Measurements from ENCODE around the gene EPYC.

Gene EPYC

DNA sequence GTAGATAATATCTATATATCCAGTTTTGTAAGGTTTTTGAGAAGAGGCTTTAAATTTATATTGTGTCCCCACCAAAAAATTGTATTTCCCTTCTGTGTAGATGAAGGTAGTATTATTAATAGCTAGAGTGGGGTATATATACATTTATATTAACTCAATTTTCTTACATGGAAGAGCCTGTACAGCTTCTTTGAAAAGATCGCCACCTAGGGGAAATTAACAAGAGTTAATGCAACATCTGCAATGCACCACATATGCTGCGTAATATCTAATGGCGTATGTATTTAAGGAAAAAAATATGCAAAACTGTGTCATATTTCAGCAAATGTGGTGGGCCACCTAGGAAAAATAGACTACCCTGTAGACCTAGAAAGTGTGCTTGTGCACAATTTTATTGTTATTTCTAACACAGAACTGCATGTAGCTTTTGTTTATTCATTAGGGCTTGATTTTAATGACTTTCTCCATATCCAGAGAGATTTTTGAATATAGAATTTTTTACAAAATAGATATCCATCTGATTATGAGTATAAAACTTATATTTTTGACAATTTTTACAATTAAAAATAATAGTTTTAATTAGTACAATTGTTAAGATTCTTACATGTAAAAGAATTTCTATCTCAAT lies 63.8 kb downstream of the EPYC start:
- peak; percentile 52 for DNase-seq (ENCODE audit: low read depth, low spot score)
- no peak for TF ChIP-seq EZH2 (IDR thresholded peaks at IDR 0.05)
- no peak for TF ChIP-seq POLR2AphosphoS5 (IDR thresholded peaks at IDR 0.05; ENCODE audit: borderline replicate concordance, low read depth, low read length)
- TF ChIP-seq FOXP2 (optimal IDR thresholded peaks at IDR 0.05; ENCODE audit: control extremely low read depth, extremely low read length, insufficient read depth) = no peak
- H3K27ac ChIP-seq = no peak overlapping the region
- H3K9me3 ChIP-seq (ENCODE audit: low read depth, low read length) = no peaks in the 10 kb centered on the region
- H3K4me3 ChIP-seq = no peak overlapping the region
- H3K9ac ChIP-seq (ENCODE audit: insufficient read length) = no peak overlapping the region
- no peaks in the 10 kb centered on the region for H3K36me3 ChIP-seq (ENCODE audit: insufficient read depth, low read length)

DNA sequence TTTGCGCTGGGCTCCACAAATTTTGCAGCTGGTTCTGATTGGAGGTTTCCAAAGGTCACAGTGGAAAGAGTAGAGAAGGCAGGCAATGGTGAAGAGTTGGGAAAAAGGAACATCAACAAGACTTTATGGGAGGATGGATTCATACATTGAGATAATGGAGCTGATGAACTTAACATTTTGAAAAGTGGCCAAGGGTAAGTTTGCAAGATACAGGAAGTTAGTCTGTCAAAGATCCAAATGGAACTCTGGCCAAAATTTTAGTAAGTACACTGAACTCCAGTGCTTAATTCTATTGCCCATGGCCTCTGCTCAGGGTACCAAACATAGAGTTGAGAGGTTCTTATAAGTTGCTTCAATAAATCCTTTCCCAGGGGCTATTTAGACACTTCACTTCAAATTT lies 65.4 kb downstream of the EPYC start:
- no peak overlapping the region for H3K27ac ChIP-seq
- TF ChIP-seq FOXP2 (optimal IDR thresholded peaks at IDR 0.05; ENCODE audit: control extremely low read depth, extremely low read length, insufficient read depth) (no peak), EZH2 (IDR thresholded peaks at IDR 0.05) (no peak), POLR2AphosphoS5 (IDR thresholded peaks at IDR 0.05; ENCODE audit: borderline replicate concordance, low read depth, low read length) (no peak)
- no peak for DNase-seq (ENCODE audit: low read depth, low spot score)
- no peak overlapping the region for H3K9ac ChIP-seq (ENCODE audit: insufficient read length)
- no peak overlapping the region for H3K4me3 ChIP-seq
- no peaks in the 10 kb centered on the region for H3K9me3 ChIP-seq (ENCODE audit: low read depth, low read length)
- no peaks in the 10 kb centered on the region for H3K36me3 ChIP-seq (ENCODE audit: insufficient read depth, low read length)

DNA sequence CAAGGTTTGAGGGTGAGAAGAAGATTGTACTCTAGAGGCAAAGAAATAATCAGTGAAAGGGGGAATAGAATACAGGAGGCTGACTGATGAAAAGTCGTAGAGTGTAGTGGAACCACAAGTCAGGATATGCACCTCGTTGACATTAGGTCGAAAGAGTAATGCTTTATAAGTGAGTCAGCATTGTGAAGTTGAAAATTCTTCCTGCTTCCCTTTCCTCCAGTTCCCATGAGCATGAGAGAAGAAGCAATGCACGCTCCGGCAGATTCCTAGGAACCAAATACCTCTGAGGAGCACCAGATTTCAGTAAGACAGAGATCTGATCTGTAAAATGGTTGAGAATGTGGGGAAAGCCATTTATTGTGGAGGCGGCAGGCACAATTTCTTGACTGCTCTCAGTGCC lies 66.3 kb downstream of the EPYC start:
- H3K9me3 ChIP-seq (ENCODE audit: low read depth, low read length) = no peaks in the 10 kb centered on the region
- H3K9ac ChIP-seq (ENCODE audit: insufficient read length) = no peak overlapping the region
- DNase-seq (ENCODE audit: low read depth, low spot score) = no peak
- no peak for TF ChIP-seq POLR2AphosphoS5 (IDR thresholded peaks at IDR 0.05; ENCODE audit: borderline replicate concordance, low read depth, low read length)
- TF ChIP-seq FOXP2 (optimal IDR thresholded peaks at IDR 0.05; ENCODE audit: control extremely low read depth, extremely low read length, insufficient read depth) = no peak
- no peak for TF ChIP-seq EZH2 (IDR thresholded peaks at IDR 0.05)
- H3K27ac ChIP-seq = no peak overlapping the region
- H3K36me3 ChIP-seq (ENCODE audit: insufficient read depth, low read length) = no peaks in the 10 kb centered on the region
- H3K4me3 ChIP-seq = no peak overlapping the region

DNA sequence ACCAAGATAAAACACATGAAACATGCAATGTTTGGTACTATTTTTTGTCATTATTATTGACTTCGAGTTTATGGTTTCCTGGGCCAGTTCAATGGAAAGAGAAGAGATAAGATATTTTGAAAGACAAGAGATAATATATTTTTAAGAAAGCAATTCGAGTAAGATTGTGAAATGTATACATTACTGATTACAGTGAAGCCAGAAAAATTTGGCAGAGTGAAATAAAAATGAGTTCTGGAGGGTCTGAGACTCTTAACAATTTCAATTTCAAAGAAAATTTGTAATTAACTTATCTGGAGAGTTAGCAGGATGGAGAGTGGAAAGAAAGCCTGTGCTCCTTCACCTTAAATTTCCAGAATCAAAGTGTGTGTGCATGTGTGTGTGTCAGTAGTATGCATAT lies 67.1 kb downstream of the EPYC start:
- no peak overlapping the region for H3K4me3 ChIP-seq
- no peaks in the 10 kb centered on the region for H3K9me3 ChIP-seq (ENCODE audit: low read depth, low read length)
- H3K36me3 ChIP-seq (ENCODE audit: insufficient read depth, low read length) = no peaks in the 10 kb centered on the region
- TF ChIP-seq POLR2AphosphoS5 (IDR thresholded peaks at IDR 0.05; ENCODE audit: borderline replicate concordance, low read depth, low read length) (no peak), FOXP2 (optimal IDR thresholded peaks at IDR 0.05; ENCODE audit: control extremely low read depth, extremely low read length, insufficient read depth) (no peak), EZH2 (IDR thresholded peaks at IDR 0.05) (no peak)
- no peak overlapping the region for H3K9ac ChIP-seq (ENCODE audit: insufficient read length)
- peak overlapping the region; percentile 16; the same call in 1 of the 2 replicates for H3K27ac ChIP-seq
- no peak for DNase-seq (ENCODE audit: low read depth, low spot score)

DNA sequence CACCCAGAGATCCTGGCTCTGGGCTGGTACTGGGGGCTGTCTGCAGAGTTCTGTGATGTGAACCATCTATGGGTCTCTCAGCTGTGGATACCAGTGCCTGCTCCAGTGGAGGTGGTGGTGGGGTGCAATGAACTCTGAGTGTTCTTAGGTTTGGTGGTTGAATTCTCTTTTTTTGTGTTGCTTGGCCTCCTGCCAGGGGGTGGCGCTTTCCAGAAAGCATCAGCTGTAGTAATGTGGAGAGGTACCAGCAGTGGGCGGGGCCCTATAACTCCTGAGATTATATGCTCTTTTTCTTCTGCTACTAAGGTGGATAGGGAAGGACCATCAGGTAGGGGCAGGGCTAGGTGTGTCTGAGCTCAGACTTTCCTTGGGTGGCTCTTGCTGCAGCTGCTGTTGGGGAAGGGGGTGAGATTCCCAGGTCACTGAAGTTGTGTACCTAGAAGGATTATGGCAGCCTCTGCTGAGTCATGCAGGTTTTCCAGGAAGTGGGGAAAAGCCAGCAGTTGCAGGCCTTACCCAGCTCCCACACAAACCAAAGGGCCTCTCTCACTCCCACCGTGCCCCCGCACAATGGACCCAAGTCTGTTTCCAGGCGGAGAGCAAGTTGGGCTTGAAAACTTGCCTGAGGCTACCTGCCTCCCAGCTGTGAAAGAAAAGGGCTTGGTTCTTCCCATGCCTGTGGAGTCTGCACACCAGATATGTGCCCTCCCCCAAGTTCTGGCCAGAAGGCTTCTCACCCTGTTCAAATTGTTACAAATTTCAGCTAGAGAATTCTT lies 68.4 kb downstream of the EPYC start:
- Histone ChIP-seq H3K4me3 (no peak overlapping the region), H3K9ac (ENCODE audit: insufficient read length) (no peak overlapping the region), H3K9me3 (ENCODE audit: low read depth, low read length) (no peaks in the 10 kb centered on the region), H3K27ac (no peak overlapping the region), H3K36me3 (ENCODE audit: insufficient read depth, low read length) (no peaks in the 10 kb centered on the region)
- DNase-seq (ENCODE audit: low read depth, low spot score) = no peak
- TF ChIP-seq POLR2AphosphoS5 (IDR thresholded peaks at IDR 0.05; ENCODE audit: borderline replicate concordance, low read depth, low read length) (no peak), EZH2 (IDR thresholded peaks at IDR 0.05) (no peak), FOXP2 (optimal IDR thresholded peaks at IDR 0.05; ENCODE audit: control extremely low read depth, extremely low read length, insufficient read depth) (no peak)

DNA sequence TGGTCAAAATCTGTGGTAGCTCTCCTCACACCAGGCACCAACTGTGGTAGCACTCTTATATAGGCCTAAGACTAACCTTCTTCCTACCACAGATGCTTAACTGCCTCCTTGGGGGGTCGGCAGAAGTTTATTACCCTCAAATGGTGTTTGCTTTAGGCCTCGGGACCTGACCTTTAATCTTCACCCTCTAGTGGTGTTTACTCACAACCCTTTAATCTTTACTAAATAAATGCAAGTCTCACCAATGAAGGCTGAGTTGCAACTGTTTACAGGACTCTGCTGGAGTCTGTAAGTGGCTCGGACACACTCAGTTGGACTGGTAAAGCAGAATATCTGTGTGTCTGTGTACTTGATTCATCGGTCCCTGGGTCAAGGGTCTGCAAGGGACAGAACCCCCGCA lies 79.2 kb downstream of the EPYC start:
- Histone ChIP-seq H3K36me3 (ENCODE audit: insufficient read depth, low read length) (no peaks in the 10 kb centered on the region), H3K9ac (ENCODE audit: insufficient read length) (no peak overlapping the region), H3K9me3 (ENCODE audit: low read depth, low read length) (no peaks in the 10 kb centered on the region), H3K27ac (no peak overlapping the region), H3K4me3 (no peak overlapping the region)
- TF ChIP-seq FOXP2 (optimal IDR thresholded peaks at IDR 0.05; ENCODE audit: control extremely low read depth, extremely low read length, insufficient read depth) (no peak), POLR2AphosphoS5 (IDR thresholded peaks at IDR 0.05; ENCODE audit: borderline replicate concordance, low read depth, low read length) (no peak), EZH2 (IDR thresholded peaks at IDR 0.05) (no peak)
- no peak for DNase-seq (ENCODE audit: low read depth, low spot score)

DNA sequence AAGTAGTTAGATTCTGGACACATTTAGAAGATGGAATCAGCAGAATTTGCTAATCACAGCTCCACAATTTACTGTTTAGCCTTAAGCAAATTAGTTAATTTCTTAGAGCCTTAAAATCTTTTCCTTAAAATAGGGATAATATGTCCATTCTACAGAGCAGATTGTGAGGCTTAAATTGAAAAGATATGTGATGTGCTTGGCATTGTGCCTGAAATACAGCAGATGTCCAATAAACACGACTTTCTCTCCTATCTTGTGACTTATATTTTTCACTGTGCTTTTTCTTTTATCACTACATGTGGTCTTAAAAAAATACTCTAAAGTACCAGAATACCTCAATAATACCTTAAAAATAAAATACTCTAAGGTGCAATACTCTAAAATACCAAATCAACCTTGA lies 80.4 kb downstream of the EPYC start:
- H3K27ac ChIP-seq = no peak overlapping the region
- TF ChIP-seq EZH2 (IDR thresholded peaks at IDR 0.05) = no peak
- TF ChIP-seq POLR2AphosphoS5 (IDR thresholded peaks at IDR 0.05; ENCODE audit: borderline replicate concordance, low read depth, low read length) = no peak
- H3K36me3 ChIP-seq (ENCODE audit: insufficient read depth, low read length) = no peaks in the 10 kb centered on the region
- H3K9ac ChIP-seq (ENCODE audit: insufficient read length) = no peak overlapping the region
- H3K9me3 ChIP-seq (ENCODE audit: low read depth, low read length) = no peaks in the 10 kb centered on the region
- DNase-seq (ENCODE audit: low read depth, low spot score) = no peak
- no peak overlapping the region for H3K4me3 ChIP-seq

DNA sequence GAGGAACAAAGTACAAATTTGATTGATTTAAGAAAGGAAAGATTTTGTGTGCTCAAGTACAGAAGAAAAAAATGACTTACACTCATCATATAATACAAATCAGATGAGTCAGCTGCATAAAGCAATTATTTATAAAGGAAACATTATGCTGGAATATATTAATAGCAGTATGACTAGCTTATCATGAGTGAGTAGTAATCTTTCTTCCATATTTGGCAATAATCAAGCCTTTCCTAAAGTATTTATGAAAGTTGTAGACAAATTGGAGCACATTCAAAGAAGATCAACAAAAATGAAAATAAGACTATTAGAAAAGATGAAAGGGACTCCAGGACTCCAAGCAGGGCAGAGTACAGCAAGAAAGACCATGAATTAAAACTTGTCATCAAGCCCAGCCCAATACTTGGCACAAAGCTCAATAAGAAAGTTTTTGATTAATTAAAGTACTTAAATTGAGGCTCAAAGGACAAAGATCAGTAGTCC lies 82.6 kb downstream of the EPYC start:
- no peak for DNase-seq (ENCODE audit: low read depth, low spot score)
- Histone ChIP-seq H3K4me3 (peak overlapping the region; percentile 42; the same call in 1 of the 2 replicates), H3K9ac (ENCODE audit: insufficient read length) (peak overlapping the region; percentile 57), H3K27ac (peak overlapping the region; percentile 83), H3K9me3 (ENCODE audit: low read depth, low read length) (no peaks in the 10 kb centered on the region), H3K36me3 (ENCODE audit: insufficient read depth, low read length) (no peaks in the 10 kb centered on the region)
- TF ChIP-seq EZH2 (IDR thresholded peaks at IDR 0.05) (no peak), FOXP2 (optimal IDR thresholded peaks at IDR 0.05; ENCODE audit: control extremely low read depth, extremely low read length, insufficient read depth) (no peak), POLR2AphosphoS5 (IDR thresholded peaks at IDR 0.05; ENCODE audit: borderline replicate concordance, low read depth, low read length) (no peak)

Measured in SK-N-MC (cell line).